A673 (cell line): ENCODE measurements around the gene LYRM4. TPM values are rescaled to one million over a fixed set of nuclear protein-coding genes. Genes with fewer than 3 reads are reported as not detected.

Source experiments
- BruUV-seq: library from RNA; stranded (reverse); fragments of 400-500 nt; replicated peaks from 2 replicates; lab custom pipeline; 2021; lab: Mats Ljungman, UMichigan
- CTCF ChIA-PET: fragments of 300-600 bp; sonication (Branson Sonifier 250); formaldehyde crosslinking; loops from one replicate; lab custom pipeline; 2022; ENCODE audit warnings: antibody characterized with exemption; lab: Charles Lee
- POLR2A ChIA-PET: fragments of 300-600 bp; sonication (Branson Sonifier 250); formaldehyde crosslinking; loops from one replicate; lab custom pipeline; 2022; ENCODE audit warnings: antibody characterized with exemption; ENCODE audit not compliant: low non-redundant PET; lab: Charles Lee
- DNase-seq: peaks from one replicate; pipeline ENCODE4 v3.0.0-alpha.2; 2015; ENCODE audit warnings: low spot score
- H3K27ac ChIP-seq: fragments of 200-600 bp; sonication (generic); 2 replicates; pipeline ENCODE4 v1.5.1; 2016; ENCODE audit warnings: mixed run types, low read depth, mild to moderate bottlenecking, mixed read lengths, antibody characterized with exemption, low read length; ENCODE audit not compliant: poor library complexity, severe bottlenecking
- H3K27me3 ChIP-seq: fragments of 200-600 bp; sonication (generic); replicated peaks from 2 replicates; pipeline ENCODE4 v1.6.1; 2017; ENCODE audit warnings: mixed run types, low read depth, mild to moderate bottlenecking, mixed read lengths, antibody characterized with exemption, low read length; ENCODE audit not compliant: insufficient read depth, poor library complexity
- H3K36me3 ChIP-seq: fragments of 200-600 bp; sonication (generic); 2 replicates; pipeline ENCODE4 v1.6.1; 2016; ENCODE audit warnings: mixed run types, mild to moderate bottlenecking, mixed read lengths, antibody characterized with exemption, low read length; ENCODE audit not compliant: insufficient read depth, poor library complexity, severe bottlenecking
- H3K4me1 ChIP-seq: fragments of 200-600 bp; sonication (generic); 2 replicates; pipeline ENCODE4 v1.6.1; 2017; ENCODE audit warnings: mixed run types, mild to moderate bottlenecking, mixed read lengths, antibody characterized with exemption, low read length; ENCODE audit not compliant: insufficient read depth, poor library complexity, severe bottlenecking
- H3K4me3 ChIP-seq: fragments of 200-600 bp; sonication (generic); 2 replicates; pipeline ENCODE4 v1.5.1; 2016; ENCODE audit warnings: low read depth, mixed run types, mild to moderate bottlenecking, mixed read lengths, low read length; ENCODE audit not compliant: poor library complexity, severe bottlenecking
- H3K9me3 ChIP-seq: fragments of 200-600 bp; sonication (generic); 2 replicates; pipeline ENCODE4 v1.6.1; 2016; ENCODE audit warnings: mixed run types, low read depth, mild to moderate bottlenecking, mixed read lengths, antibody characterized with exemption, low read length; ENCODE audit not compliant: poor library complexity, severe bottlenecking
- EZH2 ChIP-seq: fragments of 200-600 bp; sonication (generic); IDR thresholded peaks from 2 replicates; pipeline ENCODE4 v1.6.1; 2017; ENCODE audit warnings: borderline replicate concordance, low read depth, mild to moderate bottlenecking, mixed read lengths, antibody characterized with exemption, low read length; ENCODE audit not compliant: poor library complexity, severe bottlenecking
- intact Hi-C: fragments of 100-400 bp; cut with micrococcal nuclease; formaldehyde crosslinking; loops from one replicate; pipeline ENCODE4 v1.10.0; 2022; ENCODE audit not compliant: unreplicated experiment
- total RNA-seq: library from RNA; stranded (reverse); gene quantifications from 2 replicates; pipeline ENCODE4 v1.2.3, GENCODE V29; 2021
- TF ChIP-seq, protein P1 (sequence below): fragments of 300-800, 200-600 bp; sonication (generic); conservative IDR thresholded peaks from 2 replicates; pipeline ENCODE4 v1.5.1; 2017; ENCODE audit warnings: low read depth, mild to moderate bottlenecking, antibody characterized with exemption, low read length, moderate library complexity, mixed read lengths

The LYRM4 gene
- total RNA-seq, 1 experiment from 2014 or later, result 53.6 TPM

- no peak overlapping the region for H3K27ac ChIP-seq
- no peaks in the 10 kb centered on the region for H3K9me3 ChIP-seq
- no peaks in the 10 kb centered on the region for H3K27me3 ChIP-seq
- H3K36me3 ChIP-seq, result no peaks in the 10 kb centered on the region
- ChIA-PET CTCF (no interaction called here), POLR2A (no interaction called here)
- no peak for DNase-seq
- TF ChIP-seq, protein P1, sequence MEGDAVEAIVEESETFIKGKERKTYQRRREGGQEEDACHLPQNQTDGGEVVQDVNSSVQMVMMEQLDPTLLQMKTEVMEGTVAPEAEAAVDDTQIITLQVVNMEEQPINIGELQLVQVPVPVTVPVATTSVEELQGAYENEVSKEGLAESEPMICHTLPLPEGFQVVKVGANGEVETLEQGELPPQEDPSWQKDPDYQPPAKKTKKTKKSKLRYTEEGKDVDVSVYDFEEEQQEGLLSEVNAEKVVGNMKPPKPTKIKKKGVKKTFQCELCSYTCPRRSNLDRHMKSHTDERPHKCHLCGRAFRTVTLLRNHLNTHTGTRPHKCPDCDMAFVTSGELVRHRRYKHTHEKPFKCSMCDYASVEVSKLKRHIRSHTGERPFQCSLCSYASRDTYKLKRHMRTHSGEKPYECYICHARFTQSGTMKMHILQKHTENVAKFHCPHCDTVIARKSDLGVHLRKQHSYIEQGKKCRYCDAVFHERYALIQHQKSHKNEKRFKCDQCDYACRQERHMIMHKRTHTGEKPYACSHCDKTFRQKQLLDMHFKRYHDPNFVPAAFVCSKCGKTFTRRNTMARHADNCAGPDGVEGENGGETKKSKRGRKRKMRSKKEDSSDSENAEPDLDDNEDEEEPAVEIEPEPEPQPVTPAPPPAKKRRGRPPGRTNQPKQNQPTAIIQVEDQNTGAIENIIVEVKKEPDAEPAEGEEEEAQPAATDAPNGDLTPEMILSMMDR, result no peak
- TF ChIP-seq EZH2, result no peak
- no peak overlapping the region for H3K4me3 ChIP-seq
- no TSS peak for BruUV-seq
- peaks cover 14% of the 10 kb centered on the region for H3K4me1 ChIP-seq
- intact Hi-C loops, result no loop called here
Measured at GRCh38 chr6:5163247-5163646, 97.5 kb downstream of the LYRM4 start.

DNA sequence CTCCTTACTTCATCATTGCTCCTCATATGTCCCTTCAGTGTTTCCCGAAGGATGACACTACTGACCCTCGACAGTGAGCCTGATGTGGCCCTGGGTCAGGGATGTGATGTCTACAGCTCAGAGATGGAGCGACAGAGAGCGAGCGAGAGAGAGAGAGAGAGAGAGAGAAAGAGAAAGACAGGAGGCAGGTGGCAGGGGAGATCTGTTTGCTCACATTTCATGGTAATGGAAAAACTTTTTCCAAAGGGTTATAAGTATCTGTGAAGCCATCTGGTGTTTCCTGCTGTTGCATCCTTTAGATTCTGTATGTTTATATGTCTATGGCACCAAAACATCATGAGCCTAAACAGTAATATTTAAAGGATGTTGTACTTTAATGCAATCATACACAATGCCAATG lies 98.4 kb downstream of the LYRM4 start:
- Histone ChIP-seq H3K27ac (no peak overlapping the region), H3K36me3 (no peaks in the 10 kb centered on the region), H3K4me3 (no peak overlapping the region), H3K9me3 (no peaks in the 10 kb centered on the region), H3K4me1 (peaks cover 6% of the 10 kb centered on the region), H3K27me3 (no peaks in the 10 kb centered on the region)
- no peak for DNase-seq
- POLR2A ChIA-PET, result no interaction called here
- BruUV-seq, result no TSS peak
- TF ChIP-seq EZH2, result no peak
- TF ChIP-seq, protein P1, result no peak
- CTCF ChIA-PET, result no interaction called here
- intact Hi-C loops, result no loop called here

DNA sequence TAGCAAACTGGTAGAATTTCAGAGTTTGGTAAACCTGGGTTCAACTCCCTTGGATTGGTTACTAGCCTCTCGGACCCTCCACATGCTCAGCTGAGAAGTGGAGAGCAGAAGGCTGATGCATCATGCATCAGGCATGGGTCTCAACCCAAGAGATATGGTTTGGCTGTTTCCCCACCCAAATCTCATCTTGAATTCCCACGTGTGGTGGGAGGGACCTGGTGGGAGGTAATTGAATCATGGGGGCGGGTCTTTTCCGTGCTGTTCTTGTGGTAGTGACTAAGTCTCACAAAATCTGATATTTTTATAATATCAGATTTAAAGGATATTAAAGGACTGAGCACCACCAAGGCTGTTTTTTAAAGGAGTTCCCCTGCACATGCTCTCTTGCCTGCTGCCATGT lies 100.5 kb downstream of the LYRM4 start:
- no TSS peak for BruUV-seq
- Histone ChIP-seq H3K27ac (no peak overlapping the region), H3K36me3 (no peaks in the 10 kb centered on the region), H3K27me3 (no peaks in the 10 kb centered on the region), H3K4me3 (no peak overlapping the region), H3K4me1 (no peaks in the 10 kb centered on the region), H3K9me3 (no peaks in the 10 kb centered on the region)
- no peak for DNase-seq
- ChIA-PET CTCF (no interaction called here), POLR2A (interaction anchor here (0.7 kb wide), 1 partner anchor 29 kb away, joined by 3 read pairs; no protein-coding TSS in a partner anchor)
- intact Hi-C loops, result no loop called here
- TF ChIP-seq, protein P1, result no peak
- TF ChIP-seq EZH2, result no peak
